SK-N-MC (cell line): ENCODE data around the gene DNAH17.

Source experiments
- DNase-seq: peaks from one replicate; pipeline ENCODE4 v3.0.0-alpha.2; 2011; ENCODE audit warnings: low read depth, low spot score
- H3K27ac ChIP-seq: fragments of 200-600 bp; sonication (generic); 2 replicates; pipeline ENCODE4 v1.5.1; 2016; ENCODE audit warnings: mixed run types
- H3K36me3 ChIP-seq: fragments of 200-600 bp; sonication (generic); 2 replicates; pipeline ENCODE4 v1.6.1; 2017; ENCODE audit warnings: antibody characterized with exemption, low read length, mixed read lengths; ENCODE audit not compliant: insufficient read depth
- H3K4me3 ChIP-seq: fragments of 200-600 bp; sonication (generic); 2 replicates; pipeline ENCODE4 v1.5.1; 2016
- H3K9ac ChIP-seq: fragments of 200-600 bp; sonication (generic); 2 replicates; pipeline ENCODE4 v1.8.0; 2017; ENCODE audit warnings: mixed run types, mixed read lengths; ENCODE audit not compliant: insufficient read length
- H3K9me3 ChIP-seq: fragments of 200-600 bp; sonication (generic); 2 replicates; pipeline ENCODE4 v1.6.1; 2017; ENCODE audit warnings: low read depth, mild to moderate bottlenecking, antibody characterized with exemption, low read length, moderate library complexity, mixed read lengths
- EZH2 ChIP-seq: fragments of 200-600 bp; sonication (generic); IDR thresholded peaks from one replicate; pipeline ENCODE4 v1.6.1; 2017; ENCODE audit warnings: antibody characterized with exemption
- FOXP2 ChIP-seq: optimal IDR thresholded peaks from 2 replicates; pipeline ENCODE3; 2011; ENCODE audit warnings: mild to moderate bottlenecking, moderate library complexity; ENCODE audit not compliant: insufficient read depth; ENCODE audit errors: extremely low read length, control extremely low read depth
- POLR2AphosphoS5 ChIP-seq: IDR thresholded peaks from 2 replicates; pipeline ENCODE4 v1.6.1; 2012; ENCODE audit warnings: mild to moderate bottlenecking, low read depth, low read length, borderline replicate concordance

DNAH17 gene

DNA sequence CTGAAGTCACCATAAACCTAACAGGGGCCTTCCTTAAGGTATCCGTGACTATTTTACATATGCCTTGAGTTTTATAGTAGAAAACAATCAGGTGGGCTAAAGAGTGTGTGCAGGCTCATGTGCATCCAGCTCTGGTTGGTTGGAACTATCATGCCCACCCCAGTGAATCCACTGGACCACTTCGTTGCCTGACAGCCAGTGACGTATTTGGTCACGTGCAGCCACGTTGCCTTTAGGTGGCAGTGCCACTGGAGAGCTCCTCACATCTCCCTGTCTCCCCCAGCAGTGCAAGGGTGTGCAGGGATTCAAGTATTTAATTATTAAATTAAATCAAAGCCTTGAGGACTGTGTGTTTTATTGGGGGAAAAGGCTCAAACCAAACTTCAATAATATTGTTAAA lies 42.1 kb upstream of the DNAH17 start:
- no peak for DNase-seq
- H3K9ac ChIP-seq = no peak overlapping the region
- H3K27ac ChIP-seq = no peak overlapping the region
- H3K36me3 ChIP-seq = no peaks in the 10 kb centered on the region
- no peak overlapping the region for H3K4me3 ChIP-seq
- no peaks in the 10 kb centered on the region for H3K9me3 ChIP-seq
- TF ChIP-seq FOXP2 = no peak
- no peak for TF ChIP-seq POLR2AphosphoS5
- TF ChIP-seq EZH2 = no peak

DNA sequence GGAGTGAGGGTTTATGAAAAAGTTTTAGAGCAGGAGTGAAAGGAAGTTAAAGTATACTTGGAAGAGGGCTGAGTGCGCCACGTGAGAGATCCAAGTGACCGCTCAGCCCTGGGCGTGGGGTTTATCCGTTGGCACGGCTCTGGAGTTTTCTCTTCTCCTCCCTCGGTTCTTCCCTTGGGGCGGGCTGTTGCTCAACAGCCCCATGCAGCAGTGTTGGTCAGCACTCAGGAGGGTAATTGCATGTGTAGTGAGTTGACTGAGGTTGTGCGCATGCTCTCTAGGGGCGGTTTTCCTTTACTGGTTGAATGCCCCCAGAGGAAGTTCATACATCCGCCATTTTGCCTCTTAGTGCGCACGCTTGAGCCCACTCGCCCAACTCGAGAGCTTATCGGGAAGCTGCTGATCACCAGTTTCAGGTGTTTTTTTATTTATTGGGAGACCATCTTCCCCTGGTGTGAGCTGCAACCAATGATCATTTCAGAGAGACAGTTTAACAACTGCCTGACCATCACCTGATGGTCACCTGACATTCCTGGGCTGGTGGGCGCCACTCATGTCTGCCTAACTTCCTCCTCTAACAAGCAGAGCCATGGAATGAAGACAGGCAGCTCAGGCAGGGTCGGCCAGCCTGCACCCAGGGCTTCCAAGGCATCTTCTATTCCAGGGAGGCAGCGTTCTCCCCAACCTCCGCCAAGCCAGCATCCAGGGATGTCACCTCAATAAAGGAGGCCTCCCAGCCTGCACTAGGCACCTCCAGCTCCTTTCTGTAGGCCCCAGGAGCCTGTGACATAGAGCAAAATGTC lies 41.3 kb upstream of the DNAH17 start:
- Histone ChIP-seq H3K9me3 (no peaks in the 10 kb centered on the region), H3K9ac (no peak overlapping the region), H3K4me3 (no peak overlapping the region), H3K27ac (no peak overlapping the region), H3K36me3 (no peaks in the 10 kb centered on the region)
- DNase-seq = no peak
- no peak for TF ChIP-seq POLR2AphosphoS5

DNA sequence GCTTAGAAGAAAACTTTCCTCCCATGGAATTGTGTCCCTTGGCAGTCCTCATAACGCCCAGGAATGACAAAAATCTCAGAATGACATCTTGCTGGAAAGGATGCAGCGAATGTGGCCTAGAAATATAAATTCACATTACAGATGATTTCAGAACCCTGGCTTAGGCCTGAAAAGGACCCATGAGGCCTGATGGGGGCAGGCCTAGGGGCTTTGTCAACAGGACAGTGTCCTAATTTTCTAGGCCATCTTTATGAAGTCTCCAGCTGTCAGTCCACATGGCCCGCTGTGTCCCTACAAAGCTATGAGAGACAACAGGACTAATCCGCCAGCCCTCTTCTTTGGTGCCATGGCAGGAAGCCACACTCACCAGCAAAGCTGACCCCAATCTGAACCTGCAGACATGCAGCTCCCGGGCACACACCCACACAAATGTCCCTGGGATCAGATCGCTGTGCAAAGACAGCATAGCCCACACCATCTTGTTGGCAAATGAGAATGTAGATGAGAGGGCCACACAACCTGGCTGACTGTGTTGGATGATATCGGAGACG lies 40.4 kb upstream of the DNAH17 start:
- H3K36me3 ChIP-seq = no peaks in the 10 kb centered on the region

DNA sequence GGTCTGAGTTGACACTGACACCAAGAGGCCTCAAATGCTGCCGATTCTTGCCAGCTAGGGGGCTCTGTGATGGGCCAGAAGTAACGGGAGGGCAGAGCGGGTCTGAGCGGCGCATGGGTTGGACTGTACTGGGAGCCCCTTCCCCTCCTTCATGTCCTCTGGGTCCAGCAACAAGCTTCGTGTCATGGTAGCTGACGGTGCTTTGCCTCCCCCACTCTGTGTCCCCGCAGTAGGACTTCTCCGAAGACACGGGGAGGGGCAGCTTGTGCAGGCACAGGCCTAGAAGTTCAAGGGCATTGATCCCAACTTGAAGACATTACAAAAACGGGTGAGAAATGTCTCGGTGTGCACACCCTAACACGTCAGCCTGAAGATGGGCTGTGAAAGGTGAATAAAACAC lies 39.8 kb upstream of the DNAH17 start:
- TF ChIP-seq POLR2AphosphoS5 (no peak), EZH2 (no peak), FOXP2 (no peak)
- no peak overlapping the region for H3K27ac ChIP-seq
- H3K9me3 ChIP-seq = no peaks in the 10 kb centered on the region
- no peaks in the 10 kb centered on the region for H3K36me3 ChIP-seq
- H3K4me3 ChIP-seq = no peak overlapping the region
- no peak for DNase-seq
- H3K9ac ChIP-seq = no peak overlapping the region

More for the DNA sequence above, 40.4 kb upstream of the DNAH17 start:
- no peaks in the 10 kb centered on the region for H3K9me3 ChIP-seq
- H3K4me3 ChIP-seq = no peak overlapping the region
- TF ChIP-seq FOXP2 (no peak), POLR2AphosphoS5 (no peak)
- H3K9ac ChIP-seq = no peak overlapping the region
- DNase-seq = no peak
- H3K27ac ChIP-seq = no peak overlapping the region

DNA sequence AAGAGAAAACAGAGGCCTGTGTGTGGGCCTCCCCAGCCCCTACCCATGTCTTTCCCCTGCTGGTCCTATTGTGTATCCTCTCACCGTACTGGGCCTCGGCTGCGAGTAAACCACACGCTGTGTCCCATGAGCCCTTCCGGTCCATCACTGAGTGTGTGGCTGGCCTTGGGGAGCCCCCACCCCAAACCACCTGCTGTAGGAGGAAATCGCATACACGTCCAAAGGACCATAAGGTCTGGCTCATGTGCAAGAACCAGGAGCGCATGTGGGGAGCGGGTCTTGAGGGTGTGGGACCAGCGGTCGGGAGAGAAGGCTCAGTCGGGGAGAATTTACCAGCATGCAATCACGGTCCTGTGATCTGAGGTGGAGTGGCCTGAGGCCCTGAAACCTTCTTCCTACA lies 38.4 kb upstream of the DNAH17 start:
- H3K9me3 ChIP-seq = no peaks in the 10 kb centered on the region
- no peak for DNase-seq
- no peak overlapping the region for H3K9ac ChIP-seq
- H3K4me3 ChIP-seq = no peak overlapping the region
- H3K36me3 ChIP-seq = no peaks in the 10 kb centered on the region
- no peak overlapping the region for H3K27ac ChIP-seq
- TF ChIP-seq POLR2AphosphoS5 = no peak
- no peak for TF ChIP-seq FOXP2
- TF ChIP-seq EZH2 = no peak

DNA sequence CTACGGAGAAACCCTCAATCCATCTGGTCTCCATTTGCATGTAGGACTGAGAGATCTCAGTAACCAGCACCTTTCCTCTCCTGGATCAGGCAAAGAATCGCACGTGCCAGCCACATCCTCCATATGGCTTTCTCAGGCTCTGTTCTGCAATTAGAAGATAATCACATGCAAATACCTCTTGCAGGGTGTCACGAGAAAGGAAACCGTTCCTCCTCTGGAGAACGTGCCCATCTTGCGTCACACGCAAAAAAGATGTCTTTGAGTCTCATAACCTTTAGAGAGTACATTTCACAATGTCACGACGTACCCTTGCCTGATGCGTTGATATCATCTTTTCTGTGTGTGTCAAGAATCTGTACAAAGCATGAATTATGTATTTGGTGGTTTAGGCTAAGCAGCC lies 36.2 kb upstream of the DNAH17 start:
- Histone ChIP-seq H3K27ac (no peak overlapping the region), H3K9me3 (no peaks in the 10 kb centered on the region), H3K4me3 (no peak overlapping the region), H3K9ac (no peak overlapping the region), H3K36me3 (no peaks in the 10 kb centered on the region)
- no peak for TF ChIP-seq POLR2AphosphoS5
- no peak for TF ChIP-seq FOXP2
- TF ChIP-seq EZH2 = no peak
- DNase-seq = no peak

- no peaks in the 10 kb centered on the region for H3K9me3 ChIP-seq
These were observed 34.4 kb upstream of the DNAH17 start for GRCh38 chr17:78611607-78612006.

DNA sequence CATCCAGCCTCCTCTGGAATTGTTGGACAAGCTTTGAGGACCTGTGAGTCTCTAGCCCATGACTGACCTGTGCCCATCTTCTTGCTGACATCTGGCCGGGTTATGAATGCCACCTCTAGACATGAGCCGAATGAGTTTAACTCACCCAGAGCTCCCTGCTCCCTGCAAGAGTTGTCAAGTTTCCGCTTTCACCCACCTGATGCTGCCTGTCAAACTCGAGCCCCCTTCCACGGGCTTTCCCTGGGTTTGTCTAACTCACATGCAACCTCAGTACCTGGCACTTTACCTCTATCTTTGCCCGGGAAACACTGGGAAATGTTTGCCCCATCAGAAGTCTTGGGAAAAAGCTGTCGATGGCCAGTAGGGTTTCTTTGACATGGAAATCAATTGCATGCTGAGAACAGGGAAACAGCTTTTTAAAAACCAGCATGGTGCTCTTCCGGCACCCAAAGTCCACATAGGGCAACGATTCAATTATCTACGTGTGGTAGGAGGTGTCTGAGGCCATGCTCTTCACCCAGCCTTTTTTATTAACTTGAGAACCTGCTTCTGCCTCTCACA lies 33.8 kb upstream of the DNAH17 start:
- no peaks in the 10 kb centered on the region for H3K36me3 ChIP-seq
- no peak for DNase-seq
- H3K9ac ChIP-seq = no peak overlapping the region
- H3K9me3 ChIP-seq = no peaks in the 10 kb centered on the region
- H3K27ac ChIP-seq = no peak overlapping the region
- H3K4me3 ChIP-seq = no peak overlapping the region
- TF ChIP-seq FOXP2 (no peak), POLR2AphosphoS5 (no peak), EZH2 (no peak)

More at GRCh38 chr17:78611607-78612006, 34.4 kb upstream of the DNAH17 start:
- DNase-seq = no peak
- no peak overlapping the region for H3K27ac ChIP-seq
- no peak overlapping the region for H3K9ac ChIP-seq
- TF ChIP-seq POLR2AphosphoS5 = no peak
- TF ChIP-seq EZH2 = no peak
- no peak for TF ChIP-seq FOXP2
- H3K4me3 ChIP-seq = no peak overlapping the region
- no peaks in the 10 kb centered on the region for H3K36me3 ChIP-seq
